WI38 (cell line): ENCODE data around the gene AHCYL1.
"Not testable (repeated sequence)": the region's sequence is repeated elsewhere in the genome, so short reads cannot be mapped to it uniquely, and the experiment has no call there.

ENCODE experiments used
- H3K4me3 ChIP-seq: 2 replicates; pipeline ENCODE4 v1.5.1; 2011; ENCODE audit warnings: low read depth, mild to moderate bottlenecking, control low read depth, low read length
- CTCF ChIP-seq: IDR thresholded peaks from 2 replicates; pipeline ENCODE4 v1.5.1; 2012; ENCODE audit warnings: low read depth, mild to moderate bottlenecking, control low read depth, low read length

AHCYL1 gene

GRCh38 chr1:109947582-109948284 lies 36.8 kb upstream of the AHCYL1 start:
- TF ChIP-seq CTCF: no peak

GRCh38 chr1:109948285-109948630 lies 36.3 kb upstream of the AHCYL1 start:
- no peak for TF ChIP-seq CTCF
- H3K4me3 ChIP-seq: no peak overlapping the region

More at GRCh38 chr1:109947582-109948284, 36.8 kb upstream of the AHCYL1 start:
- no peak overlapping the region for H3K4me3 ChIP-seq

- no peak for TF ChIP-seq CTCF
- no peak overlapping the region for H3K4me3 ChIP-seq
These were observed 34.5 kb upstream of the AHCYL1 start for GRCh38 chr1:109950038-109950437.

- no peak for TF ChIP-seq CTCF
- no peak overlapping the region for H3K4me3 ChIP-seq
These were observed 34.1 kb upstream of the AHCYL1 start for GRCh38 chr1:109950509-109950908.

GRCh38 chr1:109951501-109951900 lies 33.1 kb upstream of the AHCYL1 start:
- not testable (repeated sequence) for H3K4me3 ChIP-seq

GRCh38 chr1:109954041-109954512 lies 30.5 kb upstream of the AHCYL1 start:
- no peak overlapping the region for H3K4me3 ChIP-seq
- TF ChIP-seq CTCF: no peak

GRCh38 chr1:109959632-109959973 lies 25.0 kb upstream of the AHCYL1 start:
- TF ChIP-seq CTCF: no peak
- H3K4me3 ChIP-seq: no peak overlapping the region
